SU-DHL-6 (cell line): ENCODE results near the gene CIAO3.

ENCODE experiments used
- CTCF ChIP-seq: fragments of 200-600 bp; sonication (generic); IDR thresholded peaks from one replicate; pipeline ENCODE4 v1.5.1; 2017; ENCODE audit warnings: antibody characterized with exemption, mild to moderate bottlenecking, low read length, moderate library complexity; ENCODE audit not compliant: insufficient read depth, poor library complexity, severe bottlenecking
- EZH2phosphoT487 ChIP-seq: fragments of 200-600 bp; sonication (generic), shearing (Covaris generic); conservative IDR thresholded peaks from 2 replicates; pipeline ENCODE4 v1.6.1; 2018; ENCODE audit warnings: mild to moderate bottlenecking, antibody characterized with exemption, low read length, moderate library complexity, mixed read lengths

GRCh38 chr16:714558-715476 is 26.0 kb downstream of the CIAO3 start, which contains the start of gene METRN:
- TF ChIP-seq CTCF = no peak
- no peak for TF ChIP-seq EZH2phosphoT487
